Forelimb muscle (tissue), 1 donor: ENCODE results near the gene PRKAG3. TPM values are rescaled to one million over a fixed set of nuclear protein-coding genes. Genes with fewer than 3 reads are reported as not detected.

Experiments
- DNase-seq: peaks from one replicate; pipeline ENCODE4 v3.0.0-alpha.2; 2013; ENCODE audit warnings: low read depth
- polyA plus RNA-seq: library from polyadenylated mRNA; unstranded; fragments of 120-200 nt; gene quantifications from one replicate; pipeline ENCODE4 v1.2.1, GENCODE V29; 2013; ENCODE audit not compliant: insufficient read length

Gene PRKAG3
- polyA plus RNA-seq, 1 donor, result 32.9 TPM

- no peak for DNase-seq
These were observed 16.9 kb downstream of the PRKAG3 start for GRCh38 chr2:218814540-218815243.

- DNase-seq, result no peak
These were observed 17.7 kb downstream of the PRKAG3 start for GRCh38 chr2:218813771-218814460.

GRCh38 chr2:218812861-218813260 lies 18.7 kb downstream of the PRKAG3 start:
- no peak for DNase-seq

- no peak for DNase-seq
These were observed 19.3 kb downstream of the PRKAG3 start for GRCh38 chr2:218812096-218812815.

- no peak for DNase-seq
These were observed 20.2 kb downstream of the PRKAG3 start for GRCh38 chr2:218811382-218811781.

GRCh38 chr2:218810256-218810655 lies 21.3 kb downstream of the PRKAG3 start:
- no peak for DNase-seq

- DNase-seq, result no peak
These were observed 22.1 kb downstream of the PRKAG3 start for GRCh38 chr2:218809515-218809914.

- DNase-seq, result no peak
These were observed 24.0 kb downstream of the PRKAG3 start for GRCh38 chr2:218807626-218808025.

GRCh38 chr2:218806346-218806978 lies 25.1 kb downstream of the PRKAG3 start:
- DNase-seq, result no peak

- no peak for DNase-seq
These were observed 26.0 kb downstream of the PRKAG3 start for GRCh38 chr2:218805627-218806026.

- no peak for DNase-seq
These were observed 26.8 kb downstream of the PRKAG3 start for GRCh38 chr2:218804817-218805216.

GRCh38 chr2:218802386-218802994 lies 29.1 kb downstream of the PRKAG3 start:
- no peak for DNase-seq

- DNase-seq, result no peak
These were observed 31.6 kb downstream of the PRKAG3 start for GRCh38 chr2:218799990-218800389.

- DNase-seq, result no peak
These were observed 32.7 kb downstream of the PRKAG3 start for GRCh38 chr2:218798767-218799504.

- no peak for DNase-seq
These were observed 34.9 kb downstream of the PRKAG3 start for GRCh38 chr2:218796691-218797090.

GRCh38 chr2:218792433-218792832 lies 39.2 kb downstream of the PRKAG3 start:
- DNase-seq, result no peak

GRCh38 chr2:218788529-218789255 lies 42.9 kb downstream of the PRKAG3 start:
- DNase-seq, result no peak

GRCh38 chr2:218786133-218786532 lies 45.5 kb downstream of the PRKAG3 start:
- no peak for DNase-seq

GRCh38 chr2:218785103-218785502 lies 46.5 kb downstream of the PRKAG3 start:
- DNase-seq, result no peak

- DNase-seq, result no peak
These were observed 47.9 kb downstream of the PRKAG3 start for GRCh38 chr2:218783688-218784087.

- DNase-seq, result no peak
These were observed 49.1 kb downstream of the PRKAG3 start for GRCh38 chr2:218782528-218782844.
